ENCODE measurements around the gene ATAD1.

Gene ATAD1

DNA sequence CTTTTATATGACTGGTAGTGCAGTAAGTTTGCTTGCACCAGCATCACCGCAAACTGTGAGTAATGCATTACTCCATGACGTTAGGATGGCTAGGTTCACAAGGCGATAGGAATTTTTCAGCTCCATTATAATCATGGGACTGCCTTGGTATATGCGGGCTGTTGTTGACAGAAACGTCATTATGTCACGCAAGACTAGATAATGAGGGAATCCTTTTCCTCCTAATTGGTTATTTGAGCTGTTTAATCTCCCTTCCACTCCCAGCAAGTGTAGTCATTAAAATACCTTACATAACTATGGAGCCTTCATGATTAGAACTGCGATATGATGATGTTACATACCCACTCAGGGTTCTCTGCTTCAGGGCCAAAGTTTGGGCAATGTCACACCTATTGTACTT, 28.0 kb upstream of the ATAD1 start:
- Histone ChIP-seq H3K27me3 (ENCODE audit: insufficient read depth, poor library complexity, severe bottlenecking) (no peaks in the 10 kb centered on the region), H3K36me3 (ENCODE audit: low read depth) (no peaks in the 10 kb centered on the region), H3K4me3 (ENCODE audit: severe bottlenecking) (no peak overlapping the region), H3K4me1 (ENCODE audit: insufficient read depth, poor library complexity, severe bottlenecking) (peaks cover 46% of the 10 kb centered on the region), H3K27ac (ENCODE audit: poor library complexity, severe bottlenecking) (peak overlapping the region; percentile 48), H3K9me3 (ENCODE audit: severe bottlenecking) (no peaks in the 10 kb centered on the region)
- ATAC-seq (ENCODE audit: low read depth): peak; percentile 55
- TF ChIP-seq, protein P1, sequence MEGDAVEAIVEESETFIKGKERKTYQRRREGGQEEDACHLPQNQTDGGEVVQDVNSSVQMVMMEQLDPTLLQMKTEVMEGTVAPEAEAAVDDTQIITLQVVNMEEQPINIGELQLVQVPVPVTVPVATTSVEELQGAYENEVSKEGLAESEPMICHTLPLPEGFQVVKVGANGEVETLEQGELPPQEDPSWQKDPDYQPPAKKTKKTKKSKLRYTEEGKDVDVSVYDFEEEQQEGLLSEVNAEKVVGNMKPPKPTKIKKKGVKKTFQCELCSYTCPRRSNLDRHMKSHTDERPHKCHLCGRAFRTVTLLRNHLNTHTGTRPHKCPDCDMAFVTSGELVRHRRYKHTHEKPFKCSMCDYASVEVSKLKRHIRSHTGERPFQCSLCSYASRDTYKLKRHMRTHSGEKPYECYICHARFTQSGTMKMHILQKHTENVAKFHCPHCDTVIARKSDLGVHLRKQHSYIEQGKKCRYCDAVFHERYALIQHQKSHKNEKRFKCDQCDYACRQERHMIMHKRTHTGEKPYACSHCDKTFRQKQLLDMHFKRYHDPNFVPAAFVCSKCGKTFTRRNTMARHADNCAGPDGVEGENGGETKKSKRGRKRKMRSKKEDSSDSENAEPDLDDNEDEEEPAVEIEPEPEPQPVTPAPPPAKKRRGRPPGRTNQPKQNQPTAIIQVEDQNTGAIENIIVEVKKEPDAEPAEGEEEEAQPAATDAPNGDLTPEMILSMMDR (IDR thresholded peaks at IDR 0.05; ENCODE audit: poor library complexity, severe bottlenecking): no peak
- no peak for DNase-seq (ENCODE audit: low spot score)

GRCh38 chr10:87845624-87845998, 27.6 kb upstream of the ATAD1 start:
- ATAC-seq (ENCODE audit: low read depth): peak; percentile 2; the same call in 2 of the 3 replicates

GRCh38 chr10:87844837-87845623, 27.0 kb upstream of the ATAD1 start:
- Histone ChIP-seq H3K4me3 (ENCODE audit: severe bottlenecking) (no peak overlapping the region), H3K27ac (ENCODE audit: poor library complexity, severe bottlenecking) (peak overlapping the region; percentile 48), H3K9me3 (ENCODE audit: severe bottlenecking) (no peaks in the 10 kb centered on the region), H3K36me3 (ENCODE audit: low read depth) (no peaks in the 10 kb centered on the region), H3K27me3 (ENCODE audit: insufficient read depth, poor library complexity, severe bottlenecking) (no peaks in the 10 kb centered on the region), H3K4me1 (ENCODE audit: insufficient read depth, poor library complexity, severe bottlenecking) (peaks cover 46% of the 10 kb centered on the region)
- TF ChIP-seq, protein P1 (IDR thresholded peaks at IDR 0.05; ENCODE audit: poor library complexity, severe bottlenecking): no peak
- no peak for DNase-seq (ENCODE audit: low spot score)
- ATAC-seq (ENCODE audit: low read depth): peak; percentile 64

More at GRCh38 chr10:87845624-87845998, 27.6 kb upstream of the ATAD1 start:
- Histone ChIP-seq H3K27ac (ENCODE audit: poor library complexity, severe bottlenecking) (peak overlapping the region; percentile 48), H3K4me3 (ENCODE audit: severe bottlenecking) (no peak overlapping the region), H3K27me3 (ENCODE audit: insufficient read depth, poor library complexity, severe bottlenecking) (no peaks in the 10 kb centered on the region), H3K4me1 (ENCODE audit: insufficient read depth, poor library complexity, severe bottlenecking) (peaks cover 46% of the 10 kb centered on the region), H3K36me3 (ENCODE audit: low read depth) (no peaks in the 10 kb centered on the region), H3K9me3 (ENCODE audit: severe bottlenecking) (no peaks in the 10 kb centered on the region)
- TF ChIP-seq, protein P1 (IDR thresholded peaks at IDR 0.05; ENCODE audit: poor library complexity, severe bottlenecking): no peak
- DNase-seq (ENCODE audit: low spot score): no peak

- Histone ChIP-seq H3K4me3 (ENCODE audit: severe bottlenecking) (no peak overlapping the region), H3K36me3 (ENCODE audit: low read depth) (no peaks in the 10 kb centered on the region), H3K9me3 (ENCODE audit: severe bottlenecking) (no peaks in the 10 kb centered on the region), H3K4me1 (ENCODE audit: insufficient read depth, poor library complexity, severe bottlenecking) (peaks cover 46% of the 10 kb centered on the region), H3K27me3 (ENCODE audit: insufficient read depth, poor library complexity, severe bottlenecking) (no peaks in the 10 kb centered on the region), H3K27ac (ENCODE audit: poor library complexity, severe bottlenecking) (peak overlapping the region; percentile 48)
- DNase-seq (ENCODE audit: low spot score) (no peak), ATAC-seq (ENCODE audit: low read depth) (no peak)
- TF ChIP-seq, protein P1 (IDR thresholded peaks at IDR 0.05; ENCODE audit: poor library complexity, severe bottlenecking): no peak
Measured at GRCh38 chr10:87843714-87844113, 25.7 kb upstream of the ATAD1 start.
